CD4-positive, alpha-beta T cell treated with Interleukin-17A for 1 hour (primary cell): ENCODE measurements around the gene AP3D1.
"Not testable (repeated sequence)": the region's sequence is repeated elsewhere in the genome, so short reads cannot be mapped to it uniquely, and the experiment has no call there.

ENCODE experiments used
- DNase-seq: peaks from one replicate; pipeline ENCODE4 v3.0.0-alpha.2; 2020

Gene AP3D1

GRCh38 chr19:2151339-2152229, at the start of gene AP3D1:
AP3D1 (minus strand) TSS chr19:2151566; CDS start chr19:2151334, 232 bp downstream.
- peak; percentile 100 for DNase-seq

- DNase-seq = not testable (repeated sequence)
Observed at GRCh38 chr19:2200624-2201294, 49.4 kb upstream of the AP3D1 start.

GRCh38 chr19:2199861-2200623, 48.7 kb upstream of the AP3D1 start:
- no peak for DNase-seq

GRCh38 chr19:2199215-2199614, 47.8 kb upstream of the AP3D1 start:
- no peak for DNase-seq

- no peak for DNase-seq
Observed at GRCh38 chr19:2198317-2198716, 47.0 kb upstream of the AP3D1 start.

GRCh38 chr19:2197270-2197669, 45.9 kb upstream of the AP3D1 start:
- no peak for DNase-seq

GRCh38 chr19:2195914-2196313, 44.5 kb upstream of the AP3D1 start:
- DNase-seq = no peak

- no peak for DNase-seq
Observed at GRCh38 chr19:2195361-2195760, 44.0 kb upstream of the AP3D1 start.

GRCh38 chr19:2194513-2195078, 43.2 kb upstream of the AP3D1 start:
- no peak for DNase-seq

GRCh38 chr19:2193807-2194206, 42.4 kb upstream of the AP3D1 start:
- DNase-seq = no peak

GRCh38 chr19:2192862-2193261, 41.5 kb upstream of the AP3D1 start:
- DNase-seq = no peak

GRCh38 chr19:2191456-2192310, 40.3 kb upstream of the AP3D1 start:
- DNase-seq = no peak

- DNase-seq = no peak
Observed at GRCh38 chr19:2190848-2191455, 39.6 kb upstream of the AP3D1 start.

GRCh38 chr19:2189880-2190279, 38.5 kb upstream of the AP3D1 start:
- no peak for DNase-seq

GRCh38 chr19:2188708-2189385, 37.5 kb upstream of the AP3D1 start:
- no peak for DNase-seq

GRCh38 chr19:2187159-2187558, 35.8 kb upstream of the AP3D1 start:
- no peak for DNase-seq

GRCh38 chr19:2186071-2186846, 34.9 kb upstream of the AP3D1 start:
- no peak for DNase-seq

- DNase-seq = no peak
Observed at GRCh38 chr19:2185734-2186070, 34.3 kb upstream of the AP3D1 start.

- no peak for DNase-seq
Observed at GRCh38 chr19:2184422-2184975, 33.1 kb upstream of the AP3D1 start.

GRCh38 chr19:2181633-2181997, 30.2 kb upstream of the AP3D1 start:
- DNase-seq = no peak
